Activated T-helper 1 cell treated with anti-CD3 and anti-CD28 coated beads, Interleukin-12 subunit alpha, Interleukin-12 subunit beta, Interleukin-2, Interleukin-4 antibody, amounts not matched to agents 30 ng/mL and 10 ng/mL and 1 ng/mL, durations not matched to agents 14 hours and 24 hours and 36 hours (primary cell): Measurements from ENCODE around the gene AKR1E2. TPM values are rescaled to one million over a fixed set of nuclear protein-coding genes. Genes with fewer than 3 reads are reported as not detected.

ENCODE experiments used
- DNase-seq: peaks from one replicate; pipeline ENCODE4 v3.0.0; 2021; ENCODE audit warnings: low spot score
- H3K27ac Mint-ChIP-seq: one replicate; pipeline ENCODE4 v1.8.0; 2021; ENCODE audit warnings: mild to moderate bottlenecking, mixed read lengths
- H3K27me3 Mint-ChIP-seq: one replicate; pipeline ENCODE4 v1.8.0; 2022; ENCODE audit warnings: mild to moderate bottlenecking, moderate library complexity, mixed read lengths; ENCODE audit not compliant: insufficient read depth
- H3K36me3 Mint-ChIP-seq: one replicate; pipeline ENCODE4 v1.8.0; 2021; ENCODE audit warnings: low read depth, mixed read lengths
- H3K4me1 Mint-ChIP-seq: one replicate; pipeline ENCODE4 v1.8.0; 2021; ENCODE audit warnings: low read depth, mixed read lengths
- H3K4me3 Mint-ChIP-seq: one replicate; pipeline ENCODE4 v1.8.0; 2021; ENCODE audit warnings: mild to moderate bottlenecking, moderate library complexity, mixed read lengths
- H3K9me3 Mint-ChIP-seq: one replicate; pipeline ENCODE4 v1.8.0; 2021; ENCODE audit warnings: mixed read lengths
- intact Hi-C: fragments of 100-400 bp; cut with micrococcal nuclease; formaldehyde crosslinking; loops from one replicate; pipeline ENCODE4 v1.15.1; 2024
- total RNA-seq: library from RNA; stranded (reverse); gene quantifications from 2 replicates; pipeline ENCODE4 v1.2.3, GENCODE V29; 2022

The AKR1E2 gene
- total RNA-seq = 6.2 and 6.6 TPM in 2 replicates

DNA sequence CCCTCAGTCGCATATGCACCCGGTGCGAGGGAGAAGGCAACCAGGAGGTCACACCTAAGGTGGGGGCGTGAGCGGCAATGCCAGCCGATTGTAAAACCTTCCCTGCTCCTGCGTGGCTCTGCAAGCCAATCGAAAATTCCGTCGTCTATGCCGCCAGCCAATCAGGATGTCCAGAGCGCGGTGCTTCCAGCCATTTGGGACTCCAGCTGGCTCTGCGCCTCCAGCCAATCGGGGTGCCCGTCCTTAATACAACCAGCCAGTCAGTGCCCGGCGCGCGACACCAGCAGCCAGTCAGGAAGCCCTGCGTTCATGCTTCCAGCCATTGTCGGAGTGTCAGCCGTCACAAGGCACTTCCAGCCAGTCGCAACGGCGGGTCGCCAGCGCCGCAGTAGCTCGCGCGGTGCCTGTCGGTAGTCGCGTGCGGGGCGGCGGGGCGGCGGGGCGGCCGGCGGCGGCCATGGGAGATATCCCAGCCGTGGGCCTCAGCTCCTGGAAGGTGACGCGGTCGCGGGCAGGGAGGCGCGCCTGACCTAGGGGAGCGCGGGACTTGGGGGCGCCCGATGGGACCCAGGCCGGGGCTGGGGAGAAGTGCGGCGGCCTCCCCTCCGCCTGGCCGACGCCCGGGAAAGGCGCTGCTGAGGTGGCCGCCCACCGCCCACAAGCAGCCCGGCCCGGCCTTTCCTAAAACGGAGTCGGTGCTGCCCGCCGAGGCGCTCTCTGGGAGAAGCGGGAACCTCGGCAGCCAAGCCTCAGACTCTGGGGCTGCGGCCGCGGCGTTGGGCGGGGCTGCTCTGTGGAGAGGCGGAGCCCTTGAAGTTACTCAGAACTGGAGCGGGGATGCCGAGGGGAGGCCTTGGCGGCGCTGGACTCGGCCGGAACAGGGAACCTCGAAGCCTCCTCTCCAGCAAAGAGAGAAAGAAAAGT lies at the start of gene AKR1E2:
AKR1E2 (plus strand) TSS at position 340 of the 924 bp plus-strand sequence; CDS start at position 458, 118 bp downstream.
- H3K4me1 Mint-ChIP-seq = peaks cover 22% of the 10 kb centered on the region
- peak; percentile 82 for DNase-seq
- peaks cover 45% of the 10 kb centered on the region for H3K27me3 Mint-ChIP-seq
- intact Hi-C loops = loop anchor here (1.0 to 10.0 kb wide), 4 partner anchors 11 to 1579 kb away; partner anchors contain the start of gene GDI2
- no peaks in the 10 kb centered on the region for H3K9me3 Mint-ChIP-seq
- peak within 1 kb of the TSS; percentile 69 for H3K27ac Mint-ChIP-seq
- H3K36me3 Mint-ChIP-seq = peaks cover 7% of the 10 kb centered on the region
- H3K4me3 Mint-ChIP-seq = peak within 1 kb of the TSS; percentile 82

DNA sequence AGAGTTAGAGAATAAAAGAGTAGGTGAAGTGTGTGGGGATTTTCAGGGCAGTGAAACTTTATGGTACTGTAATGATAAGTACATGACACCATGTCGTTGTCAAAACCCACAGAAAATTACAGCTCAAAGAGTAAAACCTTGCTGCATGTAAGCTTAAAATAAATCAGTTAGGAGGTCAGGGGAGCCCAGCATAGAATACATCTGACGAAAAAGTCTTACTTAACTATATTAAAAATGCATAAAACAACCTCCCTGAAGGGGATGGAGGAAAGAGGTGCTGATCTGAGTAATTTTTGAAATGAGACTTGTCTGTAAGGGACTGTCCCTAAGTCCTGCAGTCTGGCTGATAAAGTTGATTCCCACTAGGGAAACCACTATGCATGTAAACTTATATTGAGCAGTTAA lies 49.8 kb upstream of the AKR1E2 start:
- Mint-ChIP-seq H3K27ac (peak overlapping the region; percentile 45), H3K4me1 (no peaks in the 10 kb centered on the region), H3K36me3 (no peaks in the 10 kb centered on the region), H3K9me3 (no peaks in the 10 kb centered on the region), H3K27me3 (peaks cover 31% of the 10 kb centered on the region), H3K4me3 (no peak overlapping the region)
- intact Hi-C loops = no loop called here
- no peak for DNase-seq

DNA sequence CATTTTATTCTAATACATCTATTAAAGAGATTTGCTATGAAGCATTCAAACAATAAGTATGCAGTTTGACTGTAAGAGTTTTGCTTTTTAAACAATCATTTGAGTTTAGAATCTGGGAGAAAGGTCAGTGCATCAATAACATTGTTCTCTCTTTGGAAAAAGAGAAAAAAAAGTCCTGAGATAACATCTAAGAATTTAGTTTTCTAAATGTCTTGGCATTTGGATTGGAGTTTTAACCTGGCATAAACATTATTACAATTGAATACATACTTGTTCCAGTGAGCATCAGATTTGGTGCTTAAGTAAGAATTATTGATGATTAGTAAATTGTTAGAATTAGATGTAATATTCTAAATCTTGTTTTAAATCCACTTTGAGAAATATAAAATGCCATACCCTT lies 47.2 kb upstream of the AKR1E2 start:
- Mint-ChIP-seq H3K36me3 (no peaks in the 10 kb centered on the region), H3K4me3 (no peak overlapping the region)
- intact Hi-C loops = no loop called here

DNA sequence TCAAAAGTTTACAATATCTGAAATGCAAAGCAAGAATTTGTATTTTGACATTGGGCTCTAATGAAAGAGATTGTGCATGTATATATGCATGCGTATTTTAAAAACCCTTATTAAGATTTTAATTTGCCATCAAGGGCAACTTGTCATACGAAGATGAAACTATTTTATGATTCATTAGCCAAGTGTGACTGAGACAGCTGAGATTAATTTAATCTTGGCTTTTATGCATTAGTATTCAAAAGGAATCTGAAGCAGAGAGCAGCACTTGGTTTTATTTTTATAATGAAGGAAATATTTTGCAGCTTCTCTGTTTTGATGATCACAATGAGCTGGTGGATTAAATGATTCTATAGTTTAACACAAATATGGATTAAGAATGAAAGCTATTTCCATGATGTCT lies 45.9 kb upstream of the AKR1E2 start:
- no peak for DNase-seq
- no peaks in the 10 kb centered on the region for H3K4me1 Mint-ChIP-seq
- no peaks in the 10 kb centered on the region for H3K36me3 Mint-ChIP-seq
- no peak overlapping the region for H3K27ac Mint-ChIP-seq
- H3K4me3 Mint-ChIP-seq = no peak overlapping the region
- no peaks in the 10 kb centered on the region for H3K9me3 Mint-ChIP-seq
- H3K27me3 Mint-ChIP-seq = peaks cover 14% of the 10 kb centered on the region
- intact Hi-C loops = no loop called here

More for the DNA sequence above, 47.2 kb upstream of the AKR1E2 start:
- Mint-ChIP-seq H3K27ac (no peak overlapping the region), H3K27me3 (peaks cover 18% of the 10 kb centered on the region), H3K9me3 (no peaks in the 10 kb centered on the region), H3K4me1 (no peaks in the 10 kb centered on the region)
- no peak for DNase-seq

DNA sequence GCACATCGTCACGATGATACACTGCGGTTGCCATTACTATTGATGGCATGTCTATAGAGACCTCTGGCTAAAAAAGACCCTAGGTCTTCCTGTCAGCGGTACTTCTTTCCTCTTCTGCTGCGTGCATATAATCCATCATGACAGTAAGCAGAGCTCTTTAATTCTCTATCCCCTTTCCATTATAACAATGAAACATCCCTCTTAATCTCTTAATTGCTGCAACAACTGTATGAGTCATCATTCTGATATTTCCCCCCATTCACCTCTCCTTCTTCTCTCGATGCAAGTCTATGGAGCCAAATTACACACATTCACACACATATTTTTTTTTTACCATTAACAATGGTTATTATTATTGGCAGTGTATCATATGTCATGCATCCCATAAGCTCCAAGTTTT lies 45.2 kb upstream of the AKR1E2 start:
- Mint-ChIP-seq H3K27ac (no peak overlapping the region), H3K36me3 (no peaks in the 10 kb centered on the region)
- intact Hi-C loops = no loop called here

DNA sequence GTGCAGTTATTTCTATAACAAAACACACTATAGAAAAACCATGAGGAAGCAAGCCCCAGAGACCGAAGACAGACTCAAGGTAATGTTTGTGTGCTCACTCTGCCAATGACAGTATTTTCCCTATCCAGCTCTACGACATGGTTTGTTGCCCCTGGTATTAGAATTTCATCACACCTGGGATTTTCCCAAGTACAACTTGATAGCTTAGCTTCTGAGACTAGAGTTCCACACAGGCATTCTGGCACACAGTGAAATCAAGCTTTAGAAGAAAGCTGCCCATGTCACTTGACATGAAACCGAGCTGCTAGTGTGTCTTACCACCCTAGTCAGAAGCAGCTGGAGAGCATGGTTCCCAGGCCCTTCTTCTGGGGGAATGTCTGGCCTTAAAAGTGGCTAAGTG lies 44.1 kb upstream of the AKR1E2 start:
- H3K4me3 Mint-ChIP-seq = no peak overlapping the region
- no peak overlapping the region for H3K27ac Mint-ChIP-seq
- H3K36me3 Mint-ChIP-seq = no peaks in the 10 kb centered on the region
- H3K27me3 Mint-ChIP-seq = peaks cover 20% of the 10 kb centered on the region
- intact Hi-C loops = no loop called here
- no peaks in the 10 kb centered on the region for H3K9me3 Mint-ChIP-seq
- DNase-seq = no peak
- H3K4me1 Mint-ChIP-seq = no peaks in the 10 kb centered on the region

More for the DNA sequence above, 45.2 kb upstream of the AKR1E2 start:
- Mint-ChIP-seq H3K4me1 (no peaks in the 10 kb centered on the region), H3K9me3 (no peaks in the 10 kb centered on the region), H3K27me3 (peaks cover 14% of the 10 kb centered on the region), H3K4me3 (no peak overlapping the region)
- no peak for DNase-seq

DNA sequence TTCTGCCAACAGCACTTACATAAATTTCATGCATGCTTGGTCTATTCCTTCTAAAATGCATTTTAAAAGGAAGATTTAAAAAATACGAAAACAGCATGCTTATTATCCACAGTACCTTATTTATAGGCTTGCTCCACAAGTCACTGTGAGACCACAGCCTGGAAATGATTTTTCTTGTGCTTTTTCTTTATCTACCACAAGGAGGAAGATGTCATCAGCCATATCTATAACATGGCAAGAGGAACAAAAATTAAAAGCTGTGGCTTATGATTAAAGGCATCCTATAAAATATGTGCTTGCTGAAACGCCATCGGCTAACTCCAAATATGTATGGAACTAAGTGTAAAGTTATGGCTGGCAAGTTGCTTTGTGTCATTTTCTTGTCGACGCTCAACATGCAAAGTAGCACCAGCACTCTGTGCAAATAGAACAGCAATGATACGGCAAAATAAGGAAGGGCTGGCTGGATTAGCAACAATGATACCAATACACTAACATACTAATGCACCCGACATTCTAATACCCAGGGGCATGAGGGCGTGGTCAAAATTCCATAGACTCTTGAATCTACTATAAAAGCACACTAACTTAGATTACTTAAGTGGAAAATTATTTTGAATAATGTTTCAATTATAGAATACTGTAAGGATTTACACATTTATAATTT lies 41.2 kb upstream of the AKR1E2 start:
- peaks cover 14% of the 10 kb centered on the region for H3K27me3 Mint-ChIP-seq

DNA sequence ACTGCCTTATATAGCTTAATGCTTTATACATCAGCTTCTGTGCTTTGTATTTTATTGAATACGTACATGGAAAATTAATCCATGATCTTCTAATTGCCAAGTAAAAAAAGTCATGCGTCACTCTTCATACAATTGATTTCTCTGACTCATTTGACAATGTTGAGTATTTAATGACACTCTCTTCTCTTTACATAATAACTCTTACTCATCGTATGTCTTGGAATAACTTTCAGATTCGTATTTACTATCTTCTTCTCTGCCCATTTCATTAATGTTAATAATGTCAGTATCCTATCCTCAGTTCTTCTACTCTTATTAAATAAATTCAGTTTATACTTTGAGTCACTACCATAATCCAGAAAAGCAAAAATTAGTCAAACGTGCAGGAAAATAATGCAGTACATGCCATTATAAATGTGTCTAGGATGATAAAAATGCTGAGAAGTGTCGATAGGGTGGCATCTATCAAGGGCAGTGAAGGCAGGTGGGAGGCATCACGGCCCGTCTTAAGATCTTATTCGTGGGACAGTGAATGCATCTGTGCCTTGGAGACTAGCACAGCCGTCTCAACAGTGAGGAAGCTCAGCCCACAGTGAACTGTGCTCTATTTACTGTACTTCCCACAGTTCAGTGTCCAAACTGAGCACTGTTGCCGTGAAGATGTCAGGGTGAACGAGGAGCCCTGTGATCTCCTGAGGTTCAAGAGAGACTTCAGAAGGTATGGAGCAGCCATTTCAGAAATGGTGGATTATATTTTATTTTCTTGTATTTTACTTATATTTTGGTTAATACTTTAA lies 39.8 kb upstream of the AKR1E2 start:
- intact Hi-C loops = loop anchor here (1.0 kb wide), 1 partner anchor 48 kb away; no protein-coding TSS in a partner anchor
- no peak overlapping the region for H3K4me3 Mint-ChIP-seq
- no peaks in the 10 kb centered on the region for H3K9me3 Mint-ChIP-seq
- DNase-seq = no peak
- H3K4me1 Mint-ChIP-seq = no peaks in the 10 kb centered on the region
- no peaks in the 10 kb centered on the region for H3K36me3 Mint-ChIP-seq
- no peak overlapping the region for H3K27ac Mint-ChIP-seq
- H3K27me3 Mint-ChIP-seq = peaks cover 14% of the 10 kb centered on the region

More for the DNA sequence above, 41.2 kb upstream of the AKR1E2 start:
- intact Hi-C loops = no loop called here
- Mint-ChIP-seq H3K4me3 (no peak overlapping the region), H3K4me1 (no peaks in the 10 kb centered on the region), H3K27ac (no peak overlapping the region), H3K9me3 (no peaks in the 10 kb centered on the region), H3K36me3 (no peaks in the 10 kb centered on the region)
- DNase-seq = no peak

DNA sequence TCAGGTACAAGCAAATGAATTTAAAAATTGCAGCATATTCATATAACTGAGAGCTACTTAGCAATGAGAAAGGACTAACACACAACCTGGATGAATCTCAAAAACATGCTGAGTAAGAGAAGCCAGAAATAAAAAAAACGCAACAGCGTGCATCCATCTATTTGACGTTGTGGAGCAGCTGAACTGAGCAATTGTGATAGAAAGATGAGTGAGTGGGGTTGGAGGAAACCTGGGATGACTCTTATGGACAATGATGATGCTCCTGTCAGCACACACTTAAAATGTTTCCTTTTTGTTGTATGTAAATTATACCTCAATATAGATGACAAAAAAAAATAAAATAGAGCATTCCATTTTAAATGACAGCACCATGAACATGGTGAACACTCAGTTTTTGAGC lies 36.0 kb upstream of the AKR1E2 start:
- Mint-ChIP-seq H3K9me3 (no peaks in the 10 kb centered on the region), H3K27ac (no peak overlapping the region), H3K4me1 (no peaks in the 10 kb centered on the region), H3K4me3 (no peak overlapping the region), H3K27me3 (peaks cover 16% of the 10 kb centered on the region), H3K36me3 (no peaks in the 10 kb centered on the region)
- intact Hi-C loops = no loop called here
- DNase-seq = no peak

DNA sequence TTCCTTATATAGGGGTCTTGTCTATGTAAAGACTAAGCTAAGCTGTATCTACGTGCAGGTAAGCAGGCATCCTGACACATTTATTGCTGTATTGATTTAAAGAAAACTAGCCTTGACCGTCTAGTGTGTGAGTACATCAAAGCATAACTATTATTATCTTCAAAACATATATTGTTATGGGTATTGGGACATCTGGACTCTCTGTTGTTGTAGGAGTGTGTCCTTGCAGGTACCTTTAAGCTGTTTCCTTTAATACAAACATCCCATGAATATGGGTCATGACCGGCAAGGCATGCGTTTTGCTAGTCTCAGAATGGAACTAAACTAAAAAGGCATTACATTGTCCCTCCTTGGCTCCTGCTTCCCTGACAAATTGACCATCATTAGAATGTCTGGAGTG lies 35.1 kb upstream of the AKR1E2 start:
- Mint-ChIP-seq H3K27ac (no peak overlapping the region), H3K27me3 (peaks cover 20% of the 10 kb centered on the region), H3K4me3 (no peak overlapping the region), H3K9me3 (no peaks in the 10 kb centered on the region), H3K4me1 (no peaks in the 10 kb centered on the region), H3K36me3 (no peaks in the 10 kb centered on the region)
- intact Hi-C loops = no loop called here
- no peak for DNase-seq

DNA sequence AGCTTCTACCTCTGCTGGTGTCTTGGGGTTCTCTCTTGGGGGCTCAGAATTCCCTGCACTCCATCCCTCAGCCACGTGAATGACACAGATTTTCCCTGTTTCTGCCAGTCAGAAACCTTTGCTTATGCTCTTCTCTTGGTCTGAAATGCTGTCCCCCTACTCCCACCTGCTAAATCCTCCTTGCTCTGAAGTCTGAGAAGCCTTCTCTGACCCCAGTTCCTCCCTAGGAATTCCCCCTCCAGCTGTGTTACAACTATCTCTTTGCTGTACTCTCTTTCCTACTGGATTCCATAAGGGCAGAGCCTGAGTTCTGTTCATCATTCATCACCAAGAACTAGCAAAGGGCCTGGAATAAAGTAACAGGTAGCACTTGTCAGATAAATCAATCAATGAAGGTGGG lies 33.6 kb upstream of the AKR1E2 start:
- peaks cover 15% of the 10 kb centered on the region for H3K27me3 Mint-ChIP-seq
- no peaks in the 10 kb centered on the region for H3K4me1 Mint-ChIP-seq
- H3K9me3 Mint-ChIP-seq = no peaks in the 10 kb centered on the region
- no peaks in the 10 kb centered on the region for H3K36me3 Mint-ChIP-seq
- H3K4me3 Mint-ChIP-seq = no peak overlapping the region
- intact Hi-C loops = no loop called here
- DNase-seq = no peak
- H3K27ac Mint-ChIP-seq = no peak overlapping the region

DNA sequence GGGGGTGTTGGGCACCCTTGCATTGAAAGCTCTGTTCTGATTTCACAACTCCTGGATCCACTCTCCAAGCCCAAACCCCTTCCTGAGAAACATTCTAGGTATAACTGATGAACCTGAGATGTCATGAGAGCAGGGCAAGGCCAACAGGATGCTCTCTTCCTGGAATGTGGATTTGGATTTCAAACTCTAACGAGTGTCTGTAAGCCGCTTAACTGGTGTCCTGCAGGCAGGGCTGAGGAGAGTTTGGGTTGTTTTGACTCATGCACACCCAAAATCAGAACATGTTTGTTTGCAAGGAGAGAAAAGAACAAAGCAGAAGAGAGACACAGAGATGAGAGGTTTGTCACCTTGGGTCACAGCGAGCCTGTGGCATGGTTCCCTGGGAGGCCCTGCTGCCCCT lies 24.6 kb upstream of the AKR1E2 start:
- intact Hi-C loops = no loop called here
- H3K4me1 Mint-ChIP-seq = no peaks in the 10 kb centered on the region
- H3K36me3 Mint-ChIP-seq = no peaks in the 10 kb centered on the region
- H3K27ac Mint-ChIP-seq = no peak overlapping the region
- no peaks in the 10 kb centered on the region for H3K9me3 Mint-ChIP-seq
- peaks cover 19% of the 10 kb centered on the region for H3K27me3 Mint-ChIP-seq
- no peak overlapping the region for H3K4me3 Mint-ChIP-seq
- no peak for DNase-seq
